GM20431 (cell line): Measurements from ENCODE around the gene ZNF77.
"Not testable (repeated sequence)": the region's sequence is repeated elsewhere in the genome, so short reads cannot be mapped to it uniquely, and the experiment has no call there.

ENCODE experiments used
- in situ Hi-C: fragments of 300-500 bp; cut with MseI, MboI; formaldehyde crosslinking; loops from one replicate; pipeline ENCODE4 v1.15.0; 2020; ENCODE audit warnings: low sequenced_read_pairs; ENCODE audit not compliant: unreplicated experiment

Gene ZNF77

GRCh38 chr19:2944775-2945574, at the start of gene ZNF77:
Gene ZNF77 (minus strand): TSS chr19:2944971. CDS start chr19:2944840, 131 bp downstream.
- in situ Hi-C loops, result no loop called here

GRCh38 chr19:2993579-2993978, 48.8 kb upstream of the ZNF77 start:
- in situ Hi-C loops, result no loop called here

GRCh38 chr19:2992958-2993357, 48.2 kb upstream of the ZNF77 start:
- in situ Hi-C loops, result no loop called here

- in situ Hi-C loops, result not testable (repeated sequence)
Measured at GRCh38 chr19:2992333-2992732, 47.6 kb upstream of the ZNF77 start.

GRCh38 chr19:2989236-2989946, 44.6 kb upstream of the ZNF77 start:
- in situ Hi-C loops, result no loop called here

- in situ Hi-C loops, result no loop called here
Measured at GRCh38 chr19:2988568-2988967, 43.8 kb upstream of the ZNF77 start.

GRCh38 chr19:2987797-2988196, 43.0 kb upstream of the ZNF77 start:
- in situ Hi-C loops, result no loop called here

GRCh38 chr19:2986951-2987524, 42.3 kb upstream of the ZNF77 start:
- in situ Hi-C loops, result no loop called here

GRCh38 chr19:2984215-2984528, 39.4 kb upstream of the ZNF77 start:
- in situ Hi-C loops, result no loop called here

GRCh38 chr19:2983351-2984214, 38.8 kb upstream of the ZNF77 start:
- in situ Hi-C loops, result no loop called here

GRCh38 chr19:2982983-2983350, 38.2 kb upstream of the ZNF77 start:
- in situ Hi-C loops, result no loop called here

- in situ Hi-C loops, result no loop called here
Measured at GRCh38 chr19:2982561-2982960, 37.8 kb upstream of the ZNF77 start.

GRCh38 chr19:2981898-2982297, 37.1 kb upstream of the ZNF77 start:
- in situ Hi-C loops, result no loop called here

GRCh38 chr19:2978772-2979171, 34.0 kb upstream of the ZNF77 start:
- in situ Hi-C loops, result no loop called here

- in situ Hi-C loops, result no loop called here
Measured at GRCh38 chr19:2978166-2978767, 33.5 kb upstream of the ZNF77 start.

GRCh38 chr19:2977746-2978138, 33.0 kb upstream of the ZNF77 start:
- in situ Hi-C loops, result no loop called here

- in situ Hi-C loops, result no loop called here
Measured at GRCh38 chr19:2977001-2977745, 32.4 kb upstream of the ZNF77 start, which contains the start of gene TLE6. Gene TLE6 (plus strand): TSS chr19:2977564. CDS start chr19:2978234, 670 bp downstream.

- in situ Hi-C loops, result no loop called here
Measured at GRCh38 chr19:2976609-2977000, 31.8 kb upstream of the ZNF77 start.

- in situ Hi-C loops, result no loop called here
Measured at GRCh38 chr19:2974342-2975041, 29.7 kb upstream of the ZNF77 start.
